HEK293T (cell line): ENCODE measurements around the gene PIEZO1.

Experiments used
- ARNT ChIP-seq: fragments of 450-650 bp; IDR thresholded peaks from 2 replicates; pipeline ENCODE4 v1.6.1; 2017; ENCODE audit warnings: mild to moderate bottlenecking
- BHLHE40 ChIP-seq: fragments of 450-650 bp; IDR thresholded peaks from 2 replicates; pipeline ENCODE4 v1.6.1; 2016; ENCODE audit warnings: mild to moderate bottlenecking, moderate library complexity, borderline replicate concordance
- ELF4 ChIP-seq: fragments of 450-650 bp; IDR thresholded peaks from 2 replicates; pipeline ENCODE4 v1.6.1; 2017; ENCODE audit warnings: antibody characterized with exemption
- FOXA1 ChIP-seq: fragments of 450-650 bp; IDR thresholded peaks from 2 replicates; pipeline ENCODE4 v1.6.1; 2016; ENCODE audit warnings: mild to moderate bottlenecking
- FOXM1 ChIP-seq: fragments of 450-650 bp; IDR thresholded peaks from 2 replicates; pipeline ENCODE4 v1.6.1; 2017; ENCODE audit warnings: mild to moderate bottlenecking, borderline replicate concordance
- HDGF ChIP-seq: fragments of 450-650 bp; IDR thresholded peaks from 2 replicates; pipeline ENCODE4 v1.6.1; 2017; ENCODE audit warnings: antibody characterized with exemption, borderline replicate concordance
- L3MBTL2 ChIP-seq: fragments of 450-650 bp; conservative IDR thresholded peaks from 2 replicates; pipeline ENCODE4 v1.6.1; 2016; ENCODE audit warnings: mild to moderate bottlenecking
- LEF1 ChIP-seq: fragments of 450-650 bp; IDR thresholded peaks from 2 replicates; pipeline ENCODE4 v1.6.1; 2017; ENCODE audit warnings: mild to moderate bottlenecking, borderline replicate concordance
- NFRKB ChIP-seq: fragments of 450-650 bp; IDR thresholded peaks from 2 replicates; pipeline ENCODE4 v1.6.1; 2016; ENCODE audit warnings: mild to moderate bottlenecking, moderate library complexity
- PKNOX1 ChIP-seq: fragments of 450-650 bp; IDR thresholded peaks from 2 replicates; pipeline ENCODE4 v1.6.1; 2016
- SP1 ChIP-seq: fragments of 450-650 bp; IDR thresholded peaks from 2 replicates; pipeline ENCODE4 v1.6.1; 2017
- SUZ12 ChIP-seq: fragments of 450-650 bp; IDR thresholded peaks from 2 replicates; pipeline ENCODE4 v1.6.1; 2016; ENCODE audit warnings: mild to moderate bottlenecking
- TARDBP ChIP-seq: fragments of 450-650 bp; IDR thresholded peaks from 2 replicates; pipeline ENCODE4 v1.6.1; 2016
- ZNF384 ChIP-seq: fragments of 450-650 bp; IDR thresholded peaks from 2 replicates; pipeline ENCODE4 v1.6.1; 2016

- TF ChIP-seq NFRKB (no peak), L3MBTL2 (no peak), PKNOX1 (no peak), ZNF384 (no peak), SUZ12 (no peak), TARDBP (no peak), SP1 (no peak), LEF1 (no peak), FOXA1 (no peak), ARNT (no peak), FOXM1 (no peak), ELF4 (no peak), BHLHE40 (no peak), HDGF (no peak)
Observed at GRCh38 chr16:88696441-88696840, 88.6 kb downstream of the PIEZO1 start.
